Activated CD4-positive, alpha-beta T cell treated with anti-CD3 and anti-CD28 coated beads, Interleukin-2, amount 50 U/mL, for 4 hours (primary cell): ENCODE measurements around the gene PVALEF.

Experiments
- DNase-seq, 2 experiments: peaks; one replicate each; pipeline ENCODE4 v3.0.0-alpha.2; 2020

PVALEF gene

DNA sequence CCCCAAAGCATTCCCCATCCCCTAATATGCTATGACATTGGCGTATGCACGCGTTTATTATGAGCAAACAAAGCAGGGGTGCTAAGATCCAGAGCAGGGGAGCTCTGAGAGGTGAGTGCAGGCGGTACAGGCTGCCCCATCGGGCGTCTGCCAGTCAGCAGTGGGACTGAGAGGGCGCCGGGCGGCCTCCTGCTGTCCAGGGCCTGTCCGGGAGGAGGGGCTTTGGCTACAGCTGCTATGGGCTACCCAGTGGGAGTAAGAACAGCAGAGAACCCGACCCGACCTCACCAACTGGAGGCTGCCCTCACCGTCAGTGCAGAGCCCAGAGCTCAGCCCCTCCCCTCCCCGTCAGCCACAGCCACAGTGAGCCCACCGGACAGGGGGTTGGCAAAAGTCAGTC is 19.2 kb downstream of the PVALEF start:
- DNase-seq = no peak

DNA sequence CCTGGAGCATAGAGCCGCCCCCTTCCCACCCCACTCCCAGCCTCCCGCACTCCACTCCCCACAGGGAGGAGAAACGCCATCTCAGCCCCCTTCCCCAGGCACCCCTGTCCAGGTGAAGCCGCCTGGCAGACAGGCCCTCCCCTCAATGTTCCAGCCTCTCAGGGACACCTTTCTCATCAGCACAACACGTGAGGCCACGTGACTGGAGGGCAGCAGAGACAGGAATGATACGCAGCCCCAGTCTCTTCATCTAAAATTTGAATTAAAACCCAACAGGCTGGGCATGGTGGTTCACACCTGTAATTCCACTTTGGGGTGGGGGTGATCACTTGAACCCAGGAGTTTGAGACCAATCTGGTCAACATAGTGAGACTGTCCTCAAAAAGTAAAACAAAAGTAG is 20.9 kb downstream of the PVALEF start:
- DNase-seq = no peak

DNA sequence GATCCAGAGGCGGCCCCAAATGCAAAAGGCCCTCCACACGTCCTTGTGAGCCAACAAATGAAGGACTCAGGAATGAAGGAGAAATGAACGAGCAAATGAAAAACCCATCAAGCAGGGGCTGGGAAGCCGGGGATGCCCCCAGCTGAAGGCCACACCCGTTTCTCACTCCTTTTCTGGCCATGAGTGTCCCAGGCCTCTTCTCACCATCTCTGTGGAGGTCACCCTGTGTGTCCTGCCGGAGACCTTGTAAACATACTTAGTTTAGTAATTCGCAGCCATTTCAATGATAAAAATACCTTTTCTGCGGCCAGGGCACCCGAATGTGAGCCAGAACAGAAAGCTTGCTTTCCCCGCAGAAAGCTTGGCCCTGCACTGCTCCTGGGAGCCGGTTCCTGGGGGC is 21.8 kb downstream of the PVALEF start:
- DNase-seq = no peak

DNA sequence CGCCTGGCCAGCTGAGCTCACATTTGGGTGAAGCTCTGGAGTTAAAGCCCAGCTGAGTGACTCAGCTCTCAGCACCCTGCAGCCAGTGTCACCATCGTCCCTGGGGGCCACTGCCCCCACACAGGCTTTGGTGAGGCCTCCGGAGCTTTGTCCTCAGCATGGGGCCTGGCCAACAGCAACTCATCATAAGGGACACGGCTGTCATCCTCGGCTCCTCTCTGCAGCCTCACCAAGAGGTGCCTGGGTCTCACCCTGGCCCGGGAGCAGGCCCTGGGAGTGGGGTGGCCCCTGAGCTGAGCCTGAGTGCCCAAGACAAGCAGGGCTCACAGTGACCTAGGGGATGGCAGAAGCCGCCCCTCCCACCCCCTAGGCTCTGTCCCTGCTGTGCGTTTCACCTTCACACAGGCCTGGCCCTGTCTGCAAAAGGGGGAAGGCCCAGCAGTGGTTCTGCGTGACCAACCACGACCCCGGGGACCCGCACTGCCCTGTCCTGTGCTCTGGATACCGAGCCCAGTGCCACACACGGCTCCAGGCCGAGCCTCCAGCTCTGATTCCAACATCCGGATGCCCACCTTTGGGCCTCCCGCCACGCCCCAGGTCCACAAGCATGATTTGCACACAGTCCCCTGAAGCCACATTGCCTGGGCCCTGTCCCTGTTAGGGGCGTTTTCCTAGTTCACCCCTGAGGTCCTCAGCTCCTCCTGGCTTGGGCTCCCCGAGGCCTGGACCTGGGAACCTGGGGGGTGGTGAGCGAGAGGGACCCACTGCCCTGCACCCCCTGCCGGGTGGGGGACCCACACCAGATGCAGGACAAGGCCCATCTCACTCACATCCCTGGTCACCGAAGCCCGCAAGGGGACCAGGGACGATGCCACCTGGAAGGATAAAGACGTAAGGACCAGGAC is 22.5 kb downstream of the PVALEF start:
- DNase-seq = no peak

DNA sequence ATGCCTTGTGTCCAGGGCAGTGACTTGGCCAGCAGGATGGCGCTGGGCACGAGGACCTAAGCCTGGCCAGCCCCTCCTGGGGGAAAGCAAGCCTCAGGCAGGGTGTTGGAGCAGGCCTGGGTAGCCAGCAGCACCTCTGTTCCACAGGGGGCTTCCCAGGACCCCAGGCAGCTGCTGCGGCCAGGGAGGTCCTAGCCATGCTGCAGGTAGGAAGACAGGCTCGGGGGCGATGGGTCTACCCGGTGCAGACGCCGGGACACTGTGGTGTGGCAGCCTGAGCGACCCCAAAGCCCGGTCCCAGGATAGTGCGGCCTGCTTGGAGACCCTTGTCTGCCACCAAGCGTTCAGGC is 23.2 kb downstream of the PVALEF start:
- no peak for DNase-seq

DNA sequence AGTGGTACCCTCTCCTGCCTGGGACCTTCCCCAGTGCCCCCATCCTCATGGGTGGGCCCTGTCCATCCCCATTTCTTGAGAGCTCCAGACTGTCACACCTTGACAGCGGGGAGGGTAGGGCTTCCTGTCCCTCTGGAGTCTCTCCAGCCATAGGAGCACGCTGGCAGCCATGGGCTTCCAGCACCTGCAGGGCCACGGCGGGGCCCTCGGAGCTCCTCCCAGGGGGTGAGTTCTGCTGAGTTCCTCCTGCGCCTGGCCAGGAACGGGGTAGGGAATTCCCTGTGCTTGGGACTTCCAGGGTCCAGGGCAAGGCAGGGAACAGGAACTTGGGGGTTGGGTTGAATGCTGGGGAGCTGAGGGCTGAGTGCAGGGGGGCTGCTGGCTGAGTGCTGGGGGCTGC is 23.7 kb downstream of the PVALEF start:
- DNase-seq = no peak

DNA sequence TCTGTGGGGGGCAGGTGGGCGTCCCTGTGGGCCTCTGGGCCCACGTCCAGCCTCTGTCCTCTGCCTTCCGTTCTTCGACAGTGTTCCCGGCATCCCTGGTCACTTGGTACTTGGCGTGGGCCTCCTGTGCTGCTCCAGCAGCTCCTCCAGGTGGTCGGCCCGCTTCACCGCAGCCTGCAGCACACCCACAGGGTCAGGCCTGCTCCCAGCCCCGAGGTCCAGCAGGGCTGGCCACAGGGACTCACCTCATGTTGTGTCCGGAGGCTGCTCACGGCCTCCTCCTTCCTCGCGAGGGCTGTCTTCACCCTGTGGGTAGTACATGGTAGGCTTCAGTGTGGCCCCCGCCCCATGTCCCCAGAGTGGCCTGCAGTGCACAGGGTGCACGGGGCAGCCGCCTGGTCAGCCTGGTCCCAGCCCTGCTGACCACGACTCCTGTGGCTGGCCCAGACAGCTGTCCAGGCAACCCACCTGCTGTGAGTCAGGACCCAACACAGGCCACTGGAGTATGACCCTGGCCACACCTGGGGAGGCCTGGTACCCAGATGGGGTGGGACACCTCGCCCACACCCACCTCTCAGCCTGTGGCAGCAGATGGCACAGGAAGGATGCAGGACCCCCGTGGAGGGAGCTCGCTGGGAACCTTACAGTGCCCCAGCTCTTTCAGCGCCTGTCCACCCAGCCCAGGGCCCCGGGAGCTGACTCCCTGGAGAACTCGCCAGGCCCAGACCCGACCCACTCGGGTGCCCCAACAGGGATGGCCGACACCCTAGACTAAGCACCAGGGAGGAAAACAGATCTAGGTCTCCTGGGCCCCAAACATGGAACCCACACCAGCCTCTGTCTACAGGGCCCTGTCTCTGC is 24.6 kb downstream of the PVALEF start:
- DNase-seq = no peak

DNA sequence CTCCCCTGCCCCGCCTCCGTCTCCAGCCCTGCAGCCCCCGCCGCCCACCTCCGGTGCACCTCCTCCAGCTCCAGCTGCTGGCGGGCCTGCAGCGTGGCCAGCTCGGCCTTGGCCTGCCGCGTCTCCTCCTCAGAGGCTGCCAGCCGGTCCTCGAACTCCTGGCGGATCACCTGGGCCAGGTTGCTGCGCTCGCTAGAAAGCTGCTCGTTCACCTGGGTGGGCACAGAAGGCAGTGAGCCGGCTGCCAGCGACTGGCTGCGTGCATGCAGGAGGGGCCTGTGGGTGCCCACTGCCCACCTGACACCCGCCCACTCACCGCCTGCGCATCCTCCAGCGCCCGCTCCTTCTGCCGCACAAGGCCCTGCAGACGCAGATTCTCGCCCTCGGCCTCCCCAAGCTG is 25.3 kb downstream of the PVALEF start:
- DNase-seq = no peak

DNA sequence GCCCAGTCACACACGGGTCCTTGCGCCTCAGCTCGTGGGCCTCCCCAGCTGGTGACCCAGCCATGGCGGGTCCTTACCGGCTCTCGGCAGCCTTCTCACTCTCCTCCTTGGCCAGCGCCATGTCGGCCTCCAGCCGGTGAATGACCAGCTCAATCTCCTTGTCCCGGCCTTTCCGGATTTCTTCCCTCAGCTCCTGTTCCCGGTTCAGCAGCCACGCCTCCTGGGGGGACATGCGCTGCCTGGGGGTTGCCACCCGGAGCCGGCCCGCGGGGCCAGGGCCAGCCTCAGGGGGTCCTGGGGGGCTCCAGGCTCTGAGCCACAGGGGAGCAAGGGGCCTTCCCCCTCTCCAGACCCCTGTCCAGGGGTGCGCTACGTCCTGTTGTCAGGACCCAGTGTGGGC is 25.8 kb downstream of the PVALEF start:
- DNase-seq = no peak

DNA sequence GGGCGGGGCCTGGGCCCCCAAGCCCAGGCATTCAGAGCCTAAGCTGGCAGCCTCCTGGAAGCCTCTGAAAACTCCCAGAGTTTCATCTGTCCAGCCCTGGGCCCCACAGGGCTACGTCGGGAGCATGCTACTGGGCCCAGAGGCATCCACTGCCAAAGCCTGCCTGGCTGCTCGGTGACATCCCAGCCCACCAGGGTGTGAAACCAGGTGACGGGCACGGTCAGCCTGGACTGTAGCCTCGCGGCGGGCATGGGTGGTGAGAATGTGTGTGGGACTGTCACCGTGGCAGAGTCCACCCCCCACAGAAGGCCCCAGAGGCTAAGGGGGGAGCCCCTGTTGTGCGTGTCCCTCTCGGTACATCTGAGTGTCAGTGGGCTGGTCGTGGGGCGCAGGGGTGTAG is 26.3 kb downstream of the PVALEF start:
- DNase-seq = no peak

DNA sequence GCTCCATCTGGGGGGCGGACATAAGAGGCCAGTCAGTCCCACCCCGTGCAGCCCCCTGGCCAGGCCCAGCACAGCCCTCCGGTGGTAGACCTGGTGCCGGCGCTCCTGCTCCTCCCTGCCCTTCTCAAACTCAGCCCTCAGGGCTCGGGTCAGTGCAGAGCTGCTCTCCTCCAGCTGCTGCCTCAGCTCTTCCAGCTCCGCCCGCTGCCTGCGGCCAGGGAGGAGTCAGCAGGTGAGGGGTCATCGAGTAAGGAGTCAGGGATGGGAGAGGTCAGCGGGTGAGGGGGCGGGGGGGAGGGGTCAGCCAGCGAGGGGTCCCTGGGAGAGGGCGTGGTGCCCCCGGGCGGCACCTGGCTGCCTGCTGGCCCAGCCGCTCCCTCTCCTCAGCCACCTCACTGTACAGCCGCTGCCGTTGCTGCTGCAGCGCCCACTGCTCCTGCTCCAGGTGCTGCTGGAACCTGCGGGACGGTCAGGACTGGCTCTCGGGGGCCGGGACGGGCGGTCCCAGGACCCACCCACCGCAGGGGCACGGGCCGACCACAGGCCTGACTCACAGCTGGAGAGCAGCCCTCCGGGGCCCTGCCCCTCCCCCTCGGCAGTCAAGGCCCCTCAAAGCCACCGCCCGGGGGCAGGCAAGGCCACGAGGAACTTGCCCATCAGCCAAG is 27.2 kb downstream of the PVALEF start:
- DNase-seq = no peak

DNA sequence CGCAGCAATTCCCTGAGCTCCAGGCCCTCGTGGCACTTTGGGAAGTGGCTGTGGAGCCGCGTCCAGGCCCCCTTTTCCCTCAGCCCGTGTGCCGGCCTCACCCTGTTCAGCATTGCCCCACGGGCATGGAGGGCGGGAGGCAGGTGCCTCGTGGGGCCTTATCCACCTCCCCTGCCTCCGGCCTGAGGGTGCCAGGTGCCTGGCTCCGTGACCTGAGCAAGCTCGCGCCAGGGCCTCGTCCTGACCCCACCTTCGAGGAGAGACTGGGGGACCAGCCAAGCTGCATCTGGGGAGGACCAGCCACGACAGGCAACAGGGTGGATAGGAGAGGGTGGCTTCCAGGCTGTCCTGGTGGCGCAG is 27.7 kb downstream of the PVALEF start:
- DNase-seq = no peak

DNA sequence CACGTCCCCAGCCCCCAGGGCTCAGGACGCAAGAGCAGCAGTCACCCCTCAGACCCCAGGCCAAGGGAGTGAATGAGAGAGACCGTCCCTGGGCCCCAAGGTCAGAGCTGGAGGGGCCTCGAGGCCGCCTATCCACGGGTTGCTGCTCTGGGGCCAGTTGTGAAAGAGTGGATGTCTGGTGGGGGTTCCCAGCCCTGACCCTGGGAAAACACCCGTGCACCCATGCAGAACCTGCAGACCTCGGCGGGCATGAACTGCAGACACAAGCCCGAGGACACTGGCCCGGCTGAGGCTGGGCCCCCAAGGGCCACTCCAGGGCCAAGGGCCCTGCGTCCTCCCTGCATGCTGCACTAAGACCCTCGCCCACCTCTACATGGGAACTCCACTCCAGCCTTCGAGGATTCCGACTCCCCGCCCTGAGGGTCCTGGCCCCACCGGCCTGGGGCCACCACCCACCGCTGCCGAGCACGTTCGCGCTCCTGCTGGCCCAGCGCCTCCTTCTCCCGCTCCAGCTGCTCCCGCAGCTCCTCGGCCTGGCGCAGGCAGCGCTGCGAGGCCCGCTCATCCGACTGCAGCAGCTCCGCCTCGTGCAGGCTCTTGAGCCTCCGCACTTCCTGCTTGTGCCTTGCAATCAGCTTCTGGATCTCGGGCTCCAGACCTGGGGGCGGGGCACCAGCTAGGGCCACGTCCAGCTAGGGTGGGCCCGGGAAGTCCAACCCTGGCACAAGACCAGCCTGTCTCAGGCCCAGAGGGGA is 28.3 kb downstream of the PVALEF start:
- DNase-seq = no peak

DNA sequence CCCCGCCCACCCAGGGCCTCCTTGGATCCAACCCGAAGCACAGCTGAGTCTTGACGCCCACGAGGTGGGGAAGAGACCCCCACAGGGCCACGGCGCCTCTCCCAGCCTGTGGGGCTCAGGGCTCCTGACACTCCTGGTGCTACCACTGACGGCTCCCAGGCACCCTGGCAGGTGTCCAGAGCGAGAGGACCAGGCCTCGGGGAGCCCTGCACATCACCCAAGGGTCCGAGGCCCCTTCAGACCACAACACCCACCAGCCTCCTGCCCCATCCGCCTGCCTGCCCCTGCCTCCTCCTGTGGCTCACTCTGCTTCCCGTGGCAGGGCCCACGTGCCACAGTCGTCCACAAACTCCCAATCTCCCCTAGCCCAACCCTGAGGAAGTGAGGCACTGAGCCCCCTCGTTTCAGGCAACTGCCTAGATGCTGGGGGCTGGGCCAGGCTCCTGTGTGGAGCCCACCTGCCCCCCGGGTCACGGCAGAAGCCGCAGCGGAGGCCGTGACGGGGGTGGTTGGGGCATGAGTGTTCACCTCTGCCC is 29.0 kb downstream of the PVALEF start:
- DNase-seq = no peak

DNA sequence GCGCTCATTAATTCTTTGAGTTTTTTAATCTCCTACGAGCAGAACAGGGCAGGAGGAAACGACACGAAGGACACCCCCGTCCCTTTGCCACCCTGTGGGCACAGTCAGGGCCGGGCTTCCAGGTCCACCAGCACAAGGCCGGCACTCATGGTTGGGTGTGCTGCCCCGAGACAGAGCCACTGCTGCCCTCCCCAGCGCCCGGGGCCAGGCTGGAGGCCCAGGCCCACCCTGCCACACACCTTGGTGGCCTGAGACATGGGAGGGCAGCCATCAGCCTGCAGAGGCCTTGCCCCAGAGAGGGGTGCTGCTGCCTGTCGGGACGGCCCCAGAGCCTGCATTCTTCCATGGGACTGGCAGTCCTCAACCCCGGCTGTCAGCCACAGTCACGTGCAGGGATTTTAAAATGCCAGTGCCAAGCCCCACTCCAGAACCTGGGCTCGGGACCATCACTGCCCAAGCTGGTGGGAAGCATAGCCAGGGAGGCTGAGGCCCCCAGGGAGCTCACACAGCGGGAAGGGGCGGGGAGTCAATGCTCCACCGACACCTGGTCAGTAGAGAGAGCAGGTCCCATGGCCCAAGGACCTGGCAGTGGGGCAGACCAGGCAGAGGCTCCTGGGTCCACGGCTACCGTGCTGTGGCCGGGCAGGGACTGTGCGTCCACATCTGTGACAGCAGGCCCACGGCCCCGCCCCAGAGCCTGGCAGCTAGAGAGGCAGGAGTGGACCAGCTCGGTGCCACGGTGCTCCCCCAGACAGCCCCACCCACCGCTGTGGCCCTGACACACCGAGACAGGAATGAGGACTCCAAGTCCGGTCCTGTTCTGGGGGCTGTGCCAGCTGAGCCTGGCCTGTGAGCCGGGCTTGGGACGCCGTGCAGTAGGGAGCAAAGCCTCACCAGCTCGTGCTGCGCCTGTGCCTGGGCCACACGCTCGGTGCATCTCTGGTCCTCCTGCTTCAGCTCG is 29.9 kb downstream of the PVALEF start:
- DNase-seq = no peak

DNA sequence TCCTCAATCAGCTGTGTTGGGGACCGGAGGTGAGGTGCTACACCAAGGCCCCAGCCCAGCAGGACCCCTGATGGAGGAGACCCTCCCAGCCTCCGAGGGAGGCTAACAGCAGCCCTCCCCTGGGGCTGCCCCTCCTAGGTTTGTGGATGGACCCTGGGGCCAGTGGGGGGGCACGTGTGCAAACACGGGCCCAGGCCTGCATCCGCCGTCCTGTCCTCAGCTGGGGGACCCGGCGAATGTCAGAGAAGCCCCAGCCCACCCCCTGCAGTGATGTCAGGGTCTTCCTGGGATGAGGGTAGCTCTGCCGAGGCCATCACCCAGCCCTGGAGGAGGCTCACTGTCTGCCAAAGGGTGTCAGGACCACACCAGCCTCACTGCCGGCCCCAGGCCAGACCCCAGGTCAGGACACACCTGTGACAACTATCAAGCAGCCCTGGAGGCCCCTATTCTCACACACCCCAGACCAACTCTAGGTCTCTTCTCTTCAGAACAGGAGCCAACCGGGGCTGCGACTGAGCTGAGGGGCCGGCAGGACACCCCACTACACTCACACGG is 30.7 kb downstream of the PVALEF start:
- DNase-seq = no peak

DNA sequence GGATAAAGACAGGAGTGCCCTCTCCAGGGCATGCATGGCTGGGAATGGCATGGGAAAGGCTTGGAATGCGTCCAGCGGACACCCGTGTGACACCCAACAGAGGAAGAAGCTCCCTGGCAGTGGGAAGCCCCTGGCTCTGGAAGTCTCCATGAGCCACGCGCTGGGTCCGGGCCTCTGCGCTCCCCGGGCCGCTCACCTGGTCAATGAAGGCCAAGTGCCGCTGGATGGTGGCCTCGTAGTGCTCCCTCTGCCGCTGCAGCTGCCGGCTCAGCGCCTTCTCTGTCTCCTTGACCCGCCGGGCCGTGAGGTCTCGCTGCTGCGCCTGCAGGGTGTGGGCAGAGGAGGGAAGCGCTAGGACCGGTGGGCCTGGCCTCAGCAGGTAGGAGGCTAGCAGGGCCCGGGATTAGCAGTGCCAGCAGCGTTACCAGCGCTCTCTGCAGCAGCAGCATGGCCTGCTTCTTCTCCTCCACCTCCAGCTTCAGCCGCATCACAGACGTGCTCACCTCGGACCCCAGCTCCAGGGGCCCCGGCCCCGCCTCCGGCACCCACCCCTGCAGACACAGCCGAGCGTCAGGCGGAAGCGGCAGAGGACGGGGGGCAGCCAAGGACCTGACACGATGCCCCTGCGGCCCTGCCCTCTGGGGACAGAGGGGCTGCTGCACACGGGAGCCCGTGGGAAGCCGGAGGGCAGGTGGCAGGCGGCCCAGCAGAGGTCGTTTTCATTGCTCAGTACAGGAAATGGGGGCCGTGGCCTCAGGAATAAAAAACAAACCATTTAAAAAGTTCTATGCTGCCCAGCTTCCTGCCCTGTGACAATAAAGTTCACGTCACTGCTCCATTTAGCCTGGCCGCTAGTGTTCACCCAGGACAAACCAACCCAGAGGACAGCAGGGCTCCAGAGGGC is 31.4 kb downstream of the PVALEF start:
- DNase-seq = no peak

DNA sequence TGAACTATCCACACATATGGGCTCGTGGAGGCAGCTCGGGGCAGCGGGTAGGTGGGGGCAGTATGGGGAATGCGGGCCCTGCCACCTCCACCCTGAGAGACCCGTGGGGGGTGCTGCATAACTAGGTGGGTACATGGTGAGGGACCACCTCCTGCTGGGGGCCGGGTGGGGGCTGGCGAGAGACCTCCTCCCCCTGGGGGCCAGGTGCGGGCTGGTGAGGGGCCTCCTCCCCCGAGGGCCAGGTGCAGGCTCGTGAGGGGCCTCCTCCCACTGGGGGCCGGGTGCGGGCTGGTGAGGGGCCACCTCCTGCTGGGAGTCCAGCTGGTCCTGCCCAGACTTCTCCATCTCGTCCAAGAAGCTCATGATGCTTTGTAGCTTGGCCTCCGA is 32.1 kb downstream of the PVALEF start:
- DNase-seq = no peak

DNA sequence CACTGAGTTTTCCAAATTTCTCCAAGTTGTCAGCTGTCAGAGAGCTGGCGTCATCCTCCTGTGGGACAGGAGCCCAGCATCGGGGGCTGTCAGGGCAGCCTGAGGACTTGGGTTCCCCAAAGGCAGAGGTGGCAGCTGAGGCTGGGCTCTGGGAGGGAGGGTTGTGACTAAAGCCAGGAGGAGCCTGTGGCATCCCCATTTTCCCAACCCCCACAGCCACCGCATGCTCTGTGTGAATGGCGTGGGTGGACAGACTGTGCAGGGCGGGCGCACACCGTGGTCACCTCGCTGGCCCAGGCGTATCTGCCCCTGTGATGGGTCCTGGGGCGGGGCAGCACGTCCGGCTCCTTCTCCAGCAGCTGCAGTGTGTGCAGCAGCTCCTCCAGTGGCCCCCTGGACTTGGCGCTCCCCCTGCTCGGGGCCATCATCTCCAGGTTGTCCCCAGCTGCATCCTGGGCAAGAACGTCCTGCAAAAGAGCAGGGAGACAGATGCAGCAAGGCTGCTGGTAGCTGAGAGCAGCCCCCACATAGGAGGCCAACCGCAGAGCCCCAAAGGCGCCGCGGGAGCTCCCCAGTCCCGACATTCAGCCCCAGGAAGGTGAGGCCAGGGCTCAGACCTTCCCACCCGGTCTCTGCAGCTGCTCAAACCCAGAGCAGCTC is 32.7 kb downstream of the PVALEF start:
- DNase-seq = no peak
